Activated CD8-positive, alpha-beta memory T cell treated with anti-CD3 and anti-CD28 coated beads for 4 hours (primary cell): ENCODE data around the gene NIPAL3.
A peak's percentile ranks its signal among the peaks of the same experiment; 100 is the strongest.

Experiments used
- DNase-seq, 2 donors: peaks; one replicate each; pipeline ENCODE4 v3.0.0-alpha.2; 2020; ENCODE audit warnings: low read depth in 2 of 2

The NIPAL3 gene

GRCh38 chr1:24390924-24391782 is 24.4 kb upstream of the NIPAL3 start:
- peak; percentile 31 to 41 for DNase-seq

GRCh38 chr1:24391882-24392603 is 23.6 kb upstream of the NIPAL3 start:
- DNase-seq = peak in 1 of 2 donors; percentile 38

- no peak for DNase-seq
These were observed 23.0 kb upstream of the NIPAL3 start for GRCh38 chr1:24392604-24392946.

GRCh38 chr1:24392982-24393650 is 22.5 kb upstream of the NIPAL3 start:
- no peak for DNase-seq

- DNase-seq = no peak
These were observed 21.7 kb upstream of the NIPAL3 start for GRCh38 chr1:24393892-24394291.

GRCh38 chr1:24400065-24400464 is 15.5 kb upstream of the NIPAL3 start:
- no peak for DNase-seq

GRCh38 chr1:24403806-24404205 is 11.8 kb upstream of the NIPAL3 start:
- no peak for DNase-seq

GRCh38 chr1:24406788-24407187 is 8.8 kb upstream of the NIPAL3 start:
- no peak for DNase-seq

GRCh38 chr1:24409535-24409934 is 6.1 kb upstream of the NIPAL3 start:
- DNase-seq = no peak

GRCh38 chr1:24410750-24411149 is 4.9 kb upstream of the NIPAL3 start:
- no peak for DNase-seq

- no peak for DNase-seq
These were observed 3.6 kb upstream of the NIPAL3 start for GRCh38 chr1:24411963-24412362.

GRCh38 chr1:24412408-24412807 is 3.2 kb upstream of the NIPAL3 start:
- DNase-seq = no peak

GRCh38 chr1:24413350-24414163 is 2.0 kb upstream of the NIPAL3 start, which contains the start of gene STPG1:
TSS of gene STPG1 (minus strand) at chr1:24413782. CDS start at chr1:24401388, 12,394 bp downstream.
- DNase-seq = peak; percentile 43 to 48

GRCh38 chr1:24414775-24415333 is 748 bp upstream of the NIPAL3 start:
- DNase-seq = no peak

GRCh38 chr1:24415910-24416665 is 486 bp downstream of the NIPAL3 start:
- no peak for DNase-seq

- DNase-seq = no peak
These were observed 1.2 kb downstream of the NIPAL3 start for GRCh38 chr1:24416666-24417391.

GRCh38 chr1:24417681-24418080 is 2.1 kb downstream of the NIPAL3 start:
- no peak for DNase-seq

- DNase-seq = no peak
These were observed 3.5 kb downstream of the NIPAL3 start for GRCh38 chr1:24418898-24419628.

GRCh38 chr1:24420547-24420946 is 4.9 kb downstream of the NIPAL3 start:
- no peak for DNase-seq
